ENCODE data around the gene GPR152. TPM values are rescaled to one million over a fixed set of nuclear protein-coding genes. Genes with fewer than 3 reads are reported as not detected.
A peak's percentile ranks its signal among the peaks of the same experiment; 100 is the strongest.
"Not testable (repeated sequence)": the region's sequence is repeated elsewhere in the genome, so short reads cannot be mapped to it uniquely, and the experiment has no call there.

GPR152 gene
- total RNA-seq, 1 experiment from 2014 or later = not detected

DNA sequence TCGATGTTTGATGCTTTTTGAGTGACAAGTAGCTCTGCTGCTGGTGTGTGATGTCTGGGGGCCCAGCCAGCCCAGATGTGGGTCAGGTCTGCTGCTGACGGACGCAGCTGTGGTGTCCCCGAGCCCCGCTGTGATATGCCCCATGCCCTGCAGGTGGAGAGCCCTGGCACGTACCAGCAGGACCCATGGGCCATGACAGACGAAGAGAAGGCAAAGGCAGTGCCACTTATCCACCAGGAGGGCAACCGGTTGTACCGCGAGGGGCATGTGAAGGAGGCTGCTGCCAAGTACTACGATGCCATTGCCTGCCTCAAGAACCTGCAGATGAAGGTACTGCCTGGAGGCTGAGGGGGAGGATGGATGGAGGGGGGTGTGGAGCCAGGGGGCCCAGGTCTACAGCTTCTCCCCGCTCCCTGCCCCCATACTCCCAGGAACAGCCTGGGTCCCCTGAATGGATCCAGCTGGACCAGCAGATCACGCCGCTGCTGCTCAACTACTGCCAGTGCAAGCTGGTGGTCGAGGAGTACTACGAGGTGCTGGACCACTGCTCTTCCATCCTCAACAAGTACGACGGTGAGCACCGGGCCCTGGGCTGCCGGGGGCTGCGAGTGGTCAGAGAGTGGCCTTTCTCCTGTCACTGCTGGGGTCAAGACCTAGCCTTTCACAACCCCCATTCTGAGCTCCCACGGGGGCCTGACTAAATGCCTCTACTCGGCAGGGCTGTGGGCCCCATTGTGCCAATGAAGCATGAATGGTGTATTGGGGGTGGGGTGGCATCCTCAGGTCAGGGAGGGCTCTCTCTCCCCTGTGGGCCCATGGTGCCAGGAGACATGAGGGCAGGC, 37.6 kb upstream of the GPR152 start:
- no peak for DNase-seq (ENCODE audit: extremely low read depth, low read depth)

- no peak for DNase-seq (ENCODE audit: extremely low read depth, low read depth)
Observed at GRCh38 chr11:67489203-67489884, 36.8 kb upstream of the GPR152 start.

GRCh38 chr11:67486481-67487195, 34.1 kb upstream of the GPR152 start:
- DNase-seq (ENCODE audit: extremely low read depth, low read depth) = no peak

GRCh38 chr11:67485873-67486361, 33.4 kb upstream of the GPR152 start:
- DNase-seq (ENCODE audit: extremely low read depth, low read depth) = not testable (repeated sequence)

- no peak for DNase-seq (ENCODE audit: extremely low read depth, low read depth)
Observed at GRCh38 chr11:67484847-67485311, 32.4 kb upstream of the GPR152 start.

DNA sequence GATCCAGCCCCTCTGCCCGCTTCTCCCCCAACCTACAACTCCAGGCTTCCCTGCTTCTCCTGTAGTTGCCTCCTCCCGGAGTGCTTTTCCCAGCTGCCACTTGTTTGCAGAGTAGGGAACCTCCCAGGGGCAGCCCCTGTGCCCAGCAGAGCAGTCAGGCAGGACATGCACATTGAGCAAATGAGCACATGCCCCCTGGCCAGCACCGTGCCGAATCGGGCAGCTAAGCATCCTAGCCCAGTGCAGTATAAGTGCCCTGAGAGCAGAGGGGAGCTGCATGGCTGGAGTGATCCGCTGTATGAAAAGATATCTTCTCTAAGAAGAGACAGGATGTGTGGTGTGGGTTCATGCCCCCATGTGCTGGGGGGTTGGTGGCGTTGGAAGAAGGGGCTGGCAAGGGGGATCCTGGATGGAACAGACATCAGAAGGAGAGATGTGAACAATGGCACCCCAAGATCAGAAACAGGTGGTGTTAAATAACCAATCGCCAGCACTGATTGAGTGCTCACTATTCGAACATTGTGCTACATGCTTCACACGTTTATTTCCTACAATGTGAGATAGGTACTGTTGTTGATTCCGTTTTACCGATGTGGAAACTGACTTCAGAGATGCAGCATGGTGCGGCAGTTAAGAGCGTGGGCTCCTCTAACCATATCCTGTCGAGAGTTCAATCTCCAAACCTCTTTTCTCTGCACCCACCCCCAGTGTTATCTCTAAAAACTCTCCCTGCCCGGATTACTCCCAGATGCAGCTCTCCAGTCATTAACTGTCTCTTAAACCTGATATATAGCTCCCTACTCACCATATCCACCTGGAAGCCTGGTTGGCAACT, 31.5 kb upstream of the GPR152 start:
- DNase-seq (ENCODE audit: extremely low read depth, low read depth) = no peak

GRCh38 chr11:67482827-67483798, 30.6 kb upstream of the GPR152 start, which contains the start of gene AIP:
Gene AIP (plus strand): TSS chr11:67483026. CDS start chr11:67483159, 133 bp downstream.
- DNase-seq (ENCODE audit: extremely low read depth, low read depth) = peak; percentile 96

- DNase-seq (ENCODE audit: extremely low read depth, low read depth) = no peak
Observed at GRCh38 chr11:67482275-67482826, 29.8 kb upstream of the GPR152 start.

- not testable (repeated sequence) for DNase-seq (ENCODE audit: extremely low read depth, low read depth)
Observed at GRCh38 chr11:67477344-67478050, 25.0 kb upstream of the GPR152 start.

GRCh38 chr11:67476692-67477091, 24.2 kb upstream of the GPR152 start:
- not testable (repeated sequence) for DNase-seq (ENCODE audit: extremely low read depth, low read depth)

DNA sequence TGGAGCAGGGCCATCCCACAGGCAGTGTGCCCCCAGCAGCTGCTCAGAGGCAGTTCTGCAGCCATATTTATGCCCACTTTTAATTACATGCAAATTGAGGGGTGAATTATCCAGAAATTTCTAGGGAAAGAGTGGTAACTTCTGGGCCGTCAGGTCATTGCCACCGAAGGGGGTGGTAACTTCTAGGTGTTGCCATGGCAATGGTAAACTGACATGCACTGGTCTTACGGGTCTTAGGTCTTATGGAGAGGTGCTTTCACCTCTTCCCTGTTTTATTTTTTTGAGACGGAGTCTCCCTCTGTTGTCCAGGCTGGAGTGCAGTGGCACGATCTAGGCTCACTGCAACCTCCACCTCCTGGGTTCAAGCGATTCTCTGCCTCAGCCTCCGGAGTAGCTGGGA, 20.4 kb upstream of the GPR152 start:
- no peak for DNase-seq (ENCODE audit: extremely low read depth, low read depth)

- DNase-seq (ENCODE audit: extremely low read depth, low read depth) = no peak
Observed at GRCh38 chr11:67470337-67471002, 17.9 kb upstream of the GPR152 start.

GRCh38 chr11:67469508-67469811, 16.9 kb upstream of the GPR152 start:
- DNase-seq (ENCODE audit: extremely low read depth, low read depth) = no peak

DNA sequence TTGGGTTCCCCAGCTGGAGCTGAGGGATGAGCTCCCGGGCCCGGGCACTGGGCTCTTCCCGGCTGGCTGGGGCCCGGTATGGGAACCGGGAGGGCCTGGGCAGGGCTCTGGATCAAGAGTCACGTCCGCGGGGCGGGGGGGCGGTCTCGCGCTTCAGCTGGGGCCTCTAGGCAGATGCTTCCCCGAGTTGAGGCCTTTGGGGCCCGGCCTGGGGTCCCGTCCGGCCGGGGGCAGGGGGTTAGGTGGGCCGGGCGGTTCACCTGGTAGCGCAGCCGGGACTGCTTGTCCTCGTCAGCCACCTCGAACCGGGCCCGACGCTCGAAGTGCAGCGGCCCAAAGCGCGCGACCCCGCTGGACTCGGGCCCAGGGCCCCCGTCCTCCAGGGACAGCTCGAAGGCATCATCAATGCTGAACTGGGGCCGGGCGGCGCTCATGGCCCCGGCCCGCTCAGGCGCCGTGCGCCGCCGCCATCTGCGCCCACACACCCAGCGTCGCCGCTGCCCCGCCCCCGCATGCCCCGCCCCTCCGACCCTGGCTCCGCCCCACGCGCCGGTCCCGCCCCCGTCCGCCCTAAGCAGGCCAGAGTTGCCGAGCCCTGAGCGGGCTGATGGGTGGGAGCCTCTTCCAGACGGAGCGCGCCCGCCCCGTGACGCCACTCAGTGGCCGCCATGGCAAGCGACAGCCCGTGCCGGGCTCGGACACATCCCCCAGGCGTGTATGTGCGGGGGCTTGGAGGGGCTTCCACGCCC, 16.4 kb upstream of the GPR152 start, which contains the start of gene TMEM134:
TSS of gene TMEM134 (minus strand) at position 493 of the 749 bp plus-strand sequence. CDS start at position 434, 59 bp downstream.
- DNase-seq (ENCODE audit: extremely low read depth, low read depth) = peak; percentile 80

DNA sequence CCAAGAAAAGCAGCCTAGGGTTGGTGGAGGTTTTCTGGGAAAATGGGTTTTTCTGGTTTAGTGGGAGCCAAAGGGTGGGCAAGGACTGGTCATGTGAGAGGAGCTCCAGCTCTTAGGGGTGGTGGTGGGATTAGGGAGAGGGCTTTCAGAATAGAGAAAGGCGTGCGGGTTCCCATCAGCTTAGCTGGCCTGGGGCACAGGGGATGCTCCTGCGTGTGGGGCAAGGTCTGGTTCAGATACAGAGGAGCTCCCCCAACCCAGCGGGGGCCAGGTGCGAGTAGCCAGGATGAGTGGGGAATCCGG, 15.9 kb upstream of the GPR152 start:
- no peak for DNase-seq (ENCODE audit: extremely low read depth, low read depth)

DNA sequence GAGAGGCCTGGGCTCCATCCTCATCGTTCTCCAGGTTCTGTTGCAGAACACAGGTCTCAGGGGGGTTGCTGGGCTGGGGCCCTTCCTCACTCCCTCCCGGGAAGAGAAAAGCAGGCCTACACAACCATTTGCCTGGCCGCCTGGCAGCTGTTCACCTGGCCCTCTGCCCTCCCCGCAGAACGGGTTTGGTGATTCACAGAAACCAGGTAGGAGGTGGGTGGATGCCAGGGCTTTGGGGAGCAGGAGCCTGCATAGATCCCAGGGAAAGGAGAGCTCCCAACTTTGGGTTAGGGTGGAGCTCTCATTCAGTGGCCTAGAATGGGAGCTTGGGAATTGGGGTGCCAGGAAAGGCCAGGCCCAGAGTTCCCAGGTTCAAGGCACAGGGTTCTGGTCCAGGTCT, 15.5 kb upstream of the GPR152 start:
- no peak for DNase-seq (ENCODE audit: extremely low read depth, low read depth)
